ENCODE measurements around the gene LANCL3. TPM values are rescaled to one million over a fixed set of nuclear protein-coding genes. Genes with fewer than 3 reads are reported as not detected.
"Not testable (repeated sequence)": the region's sequence is repeated elsewhere in the genome, so short reads cannot be mapped to it uniquely, and the experiment has no call there.

The LANCL3 gene
- under 1 TPM; 0.04 to 0.30 (median 0.24) TPM for total RNA-seq
- polyA plus RNA-seq: under 1 TPM; 0.01 to 0.06 (median 0.04) TPM
- long read RNA-seq, donor 1: 0 reads
- long read RNA-seq, donor 2: 0 reads

DNA sequence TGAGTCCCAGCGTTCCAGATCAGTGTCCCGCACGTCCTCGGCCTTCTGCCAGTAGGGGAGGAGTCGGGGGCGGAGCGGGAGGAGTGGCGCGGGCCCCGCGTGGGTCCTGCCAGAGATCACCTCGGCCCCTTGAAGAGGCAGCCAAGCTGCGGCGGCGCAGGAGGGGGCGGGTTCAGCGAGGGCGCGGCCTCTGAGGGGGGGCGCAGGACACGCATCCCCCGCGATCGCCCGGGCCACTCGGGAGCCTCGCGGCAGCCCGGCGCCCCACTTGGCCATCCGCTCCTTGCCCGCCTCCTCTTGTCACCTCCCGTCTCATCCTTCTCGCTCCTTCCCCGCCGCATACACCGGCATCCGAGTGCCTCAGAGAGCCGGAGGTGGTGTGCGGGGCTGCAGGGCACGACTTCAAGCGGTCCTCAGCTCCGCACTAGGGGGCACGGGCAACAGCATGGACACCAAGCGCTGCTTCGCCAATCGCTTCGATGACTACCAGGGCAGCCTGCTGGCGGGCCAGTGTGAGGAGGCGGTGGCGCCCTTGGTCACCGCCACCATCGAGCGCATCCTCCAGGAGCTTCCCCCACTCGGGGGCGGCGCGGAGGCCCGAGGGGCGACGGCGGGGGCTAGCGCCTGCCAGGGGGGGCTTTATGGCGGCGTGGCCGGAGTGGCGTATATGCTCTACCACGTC is at the start of gene LANCL3:
TSS of gene LANCL3 (plus strand) at position 236 of the 682 bp plus-strand sequence. CDS start at position 446, 210 bp downstream.
- intact Hi-C loops (cut with DNase I): loop anchor here in 1 of 2 donors (5.0 kb wide), 1 partner anchor 256 kb away; no protein-coding TSS in a partner anchor
- 0 to 38% (median 1%) methylated on average over 3 to 62 of the region's 68 CpGs for WGBS, 3 donors

DNA sequence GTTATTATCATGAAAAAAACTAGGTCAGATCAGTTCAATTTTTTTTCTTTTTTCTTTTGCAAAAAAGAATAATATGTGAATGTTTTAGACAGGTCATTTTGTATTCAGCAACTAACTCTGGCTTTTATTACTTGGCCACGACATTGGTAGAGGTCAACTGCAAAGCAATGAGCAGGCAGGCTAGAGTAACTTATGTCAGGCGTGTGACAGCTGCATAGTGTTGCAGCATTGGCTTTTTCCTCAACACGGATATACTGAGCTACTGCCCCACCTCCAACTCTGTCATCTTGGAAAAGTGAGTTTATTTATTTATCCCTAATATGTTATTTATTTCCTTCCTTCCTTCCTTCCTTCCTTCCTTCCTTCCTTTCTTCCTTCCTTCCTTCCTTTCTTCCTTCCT is 47.8 kb upstream of the LANCL3 start:
- peak; percentile 92 to 95 (median 93) for ATAC-seq
- H3K4me1 ChIP-seq: peaks cover 11% of the 10 kb centered on the region
- H3K36me3 ChIP-seq (ENCODE audit: insufficient read depth in 1 of 2, low read depth in 1 of 2); H3K27me3 ChIP-seq (ENCODE audit: insufficient read depth in 3 of 3, low read length in 2 of 3); DNase-seq; H3K9me3 ChIP-seq; H3K4me3 ChIP-seq: not testable (repeated sequence)
- intact Hi-C loops (cut with DNase I): loop anchor here in 1 of 2 donors (10.0 kb wide), 1 partner anchor 161 kb away; the partner anchor contains the start of gene XK
- 14 to 30% (median 22%) methylated on average over 3 of the region's 3 CpGs for WGBS, 3 donors
- peak overlapping the region; percentile 51 for H3K27ac ChIP-seq

More for the DNA sequence above, at the start of gene LANCL3:
- peak; percentile 46 to 71 (median 60) for ATAC-seq
- H3K9me3 ChIP-seq; H3K4me1 ChIP-seq; H3K27me3 ChIP-seq (ENCODE audit: insufficient read depth in 3 of 3, low read length in 2 of 3); H3K36me3 ChIP-seq (ENCODE audit: insufficient read depth in 1 of 2, low read depth in 1 of 2); H3K27ac ChIP-seq: not testable (repeated sequence)
- DNase-seq: peak in 1 of 2 donors; percentile 48
- peak within 1 kb of the TSS; percentile 61 for H3K4me3 ChIP-seq

DNA sequence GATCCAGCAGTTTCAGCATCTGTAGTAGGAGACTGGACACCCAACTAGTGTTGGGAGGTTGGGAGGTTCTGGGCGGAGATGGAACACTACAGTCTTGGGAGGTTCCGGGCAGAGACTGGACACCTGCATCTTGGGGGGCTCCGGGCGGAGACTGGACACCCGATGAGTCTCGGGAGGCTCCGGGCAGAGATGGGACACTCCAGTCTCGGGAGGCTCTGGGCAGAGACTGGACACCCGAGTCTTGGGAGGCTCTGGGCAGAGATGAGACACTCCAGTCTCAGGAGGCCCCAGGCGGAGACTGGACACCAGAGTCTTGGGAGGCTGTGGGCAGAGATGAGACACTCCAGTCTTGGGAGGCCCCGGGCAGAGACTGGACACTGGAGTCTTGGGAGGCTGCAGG is 29.5 kb upstream of the LANCL3 start:
- no peaks in the 10 kb centered on the region for H3K4me1 ChIP-seq
- TF ChIP-seq, protein P1, sequence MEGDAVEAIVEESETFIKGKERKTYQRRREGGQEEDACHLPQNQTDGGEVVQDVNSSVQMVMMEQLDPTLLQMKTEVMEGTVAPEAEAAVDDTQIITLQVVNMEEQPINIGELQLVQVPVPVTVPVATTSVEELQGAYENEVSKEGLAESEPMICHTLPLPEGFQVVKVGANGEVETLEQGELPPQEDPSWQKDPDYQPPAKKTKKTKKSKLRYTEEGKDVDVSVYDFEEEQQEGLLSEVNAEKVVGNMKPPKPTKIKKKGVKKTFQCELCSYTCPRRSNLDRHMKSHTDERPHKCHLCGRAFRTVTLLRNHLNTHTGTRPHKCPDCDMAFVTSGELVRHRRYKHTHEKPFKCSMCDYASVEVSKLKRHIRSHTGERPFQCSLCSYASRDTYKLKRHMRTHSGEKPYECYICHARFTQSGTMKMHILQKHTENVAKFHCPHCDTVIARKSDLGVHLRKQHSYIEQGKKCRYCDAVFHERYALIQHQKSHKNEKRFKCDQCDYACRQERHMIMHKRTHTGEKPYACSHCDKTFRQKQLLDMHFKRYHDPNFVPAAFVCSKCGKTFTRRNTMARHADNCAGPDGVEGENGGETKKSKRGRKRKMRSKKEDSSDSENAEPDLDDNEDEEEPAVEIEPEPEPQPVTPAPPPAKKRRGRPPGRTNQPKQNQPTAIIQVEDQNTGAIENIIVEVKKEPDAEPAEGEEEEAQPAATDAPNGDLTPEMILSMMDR (IDR thresholded peaks at IDR 0.05): no peak

DNA sequence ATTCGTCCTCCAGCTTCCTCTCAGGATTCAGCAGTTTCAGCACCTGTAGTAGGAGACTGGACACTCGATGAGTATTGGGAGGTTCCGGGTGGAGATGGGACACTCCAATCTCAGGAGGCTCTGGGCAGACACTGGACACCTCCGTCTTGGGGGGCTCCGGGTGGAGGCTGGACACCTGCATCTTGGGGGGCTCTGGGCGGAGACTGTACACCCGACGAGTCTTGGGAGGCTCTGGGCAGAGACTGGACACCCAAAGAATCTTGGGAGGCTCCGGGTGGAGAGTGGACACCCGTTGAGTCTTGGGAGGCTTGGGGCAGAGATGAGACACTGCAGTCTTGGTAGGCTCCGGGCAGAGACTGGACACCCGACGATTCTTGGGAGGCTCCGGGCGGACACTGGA is 28.7 kb upstream of the LANCL3 start:
- TF ChIP-seq, protein P1 (IDR thresholded peaks at IDR 0.05): no peak
- Histone ChIP-seq H3K4me3 (no peak overlapping the region), H3K36me3 (ENCODE audit: insufficient read depth in 1 of 2, low read depth in 1 of 2) (no peaks in the 10 kb centered on the region), H3K4me1 (no peaks in the 10 kb centered on the region), H3K9me3 (no peaks in the 10 kb centered on the region), H3K27ac (no peak overlapping the region), H3K27me3 (ENCODE audit: insufficient read depth in 3 of 3, low read length in 2 of 3) (peaks cover 0 to 5% (median 0%) of the 10 kb centered on the region in 3 donors)
- no peak for ATAC-seq
- no peak for DNase-seq
- intact Hi-C loops (cut with DNase I): no loop called here
- WGBS, 3 donors: 90 to 93% (median 93%) methylated on average over 12 to 15 of the region's 15 CpGs

More for the DNA sequence above, 29.5 kb upstream of the LANCL3 start:
- no peak overlapping the region for H3K27ac ChIP-seq
- intact Hi-C loops (cut with DNase I): no loop called here
- H3K27me3 ChIP-seq (ENCODE audit: insufficient read depth in 3 of 3, low read length in 2 of 3): peaks cover 0 to 5% (median 0%) of the 10 kb centered on the region in 3 donors
- WGBS, 3 donors: 85 to 93% (median 92%) methylated on average over 10 to 11 of the region's 11 CpGs
- no peaks in the 10 kb centered on the region for H3K36me3 ChIP-seq (ENCODE audit: insufficient read depth in 1 of 2, low read depth in 1 of 2)
- DNase-seq: no peak
- no peak for ATAC-seq
- no peak overlapping the region for H3K4me3 ChIP-seq
- H3K9me3 ChIP-seq: no peaks in the 10 kb centered on the region

DNA sequence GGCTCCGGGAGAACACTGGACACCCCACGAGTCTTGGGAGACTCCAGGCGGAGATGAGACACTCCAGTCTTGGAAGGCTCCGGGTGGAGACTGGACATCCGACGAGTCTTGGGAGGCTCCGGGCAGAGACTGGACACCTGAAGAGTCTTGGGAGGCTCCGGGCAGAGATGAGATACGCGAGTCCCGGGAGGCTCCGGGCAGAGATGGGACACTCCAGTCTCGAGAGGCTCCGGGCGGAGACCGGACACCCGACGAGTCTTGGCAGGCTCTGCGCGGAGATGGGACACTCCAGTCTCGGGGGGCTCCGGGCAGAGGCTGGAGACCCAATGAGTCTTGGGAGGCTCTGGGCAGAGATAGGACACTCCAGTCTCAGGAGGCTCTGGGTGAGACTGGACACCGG is 28.1 kb upstream of the LANCL3 start:
- peaks cover 0 to 5% (median 0%) of the 10 kb centered on the region in 3 donors for H3K27me3 ChIP-seq (ENCODE audit: insufficient read depth in 3 of 3, low read length in 2 of 3)
- ATAC-seq (no peak), DNase-seq (no peak)
- H3K9me3 ChIP-seq: no peaks in the 10 kb centered on the region
- no peaks in the 10 kb centered on the region for H3K4me1 ChIP-seq
- H3K4me3 ChIP-seq: no peak overlapping the region
- no peak overlapping the region for H3K27ac ChIP-seq
- 91 to 96% (median 93%) methylated on average over 8 to 23 of the region's 23 CpGs for WGBS, 3 donors
- TF ChIP-seq, protein P1 (IDR thresholded peaks at IDR 0.05): no peak
- H3K36me3 ChIP-seq (ENCODE audit: insufficient read depth in 1 of 2, low read depth in 1 of 2): no peaks in the 10 kb centered on the region
- intact Hi-C loops (cut with DNase I): no loop called here

DNA sequence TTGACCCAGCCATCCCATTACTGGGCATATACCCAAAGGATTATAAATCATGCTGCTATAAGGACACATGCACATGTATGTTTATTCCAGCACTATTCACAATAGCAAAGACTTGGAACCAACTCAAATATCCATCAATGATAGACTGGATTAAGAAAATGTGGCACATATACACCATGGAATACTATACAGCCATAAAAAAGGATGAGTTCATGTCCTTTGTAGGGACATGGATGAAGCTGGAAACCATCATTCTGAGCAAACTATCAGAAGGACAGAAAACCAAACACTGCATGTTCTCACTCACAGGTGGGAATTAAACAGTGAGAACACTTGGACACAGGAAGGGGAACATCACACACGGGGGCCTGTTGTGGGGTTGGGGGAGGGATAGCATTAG is 26.9 kb upstream of the LANCL3 start:
- H3K27ac ChIP-seq; H3K27me3 ChIP-seq (ENCODE audit: insufficient read depth in 3 of 3, low read length in 2 of 3); DNase-seq; H3K4me3 ChIP-seq; H3K36me3 ChIP-seq (ENCODE audit: insufficient read depth in 1 of 2, low read depth in 1 of 2); ATAC-seq; H3K9me3 ChIP-seq; intact Hi-C loops (cut with DNase I); H3K4me1 ChIP-seq: not testable (repeated sequence)
- 60 to 94% (median 90%) methylated on average over 1 of the region's 1 CpG for WGBS, 3 donors
